Anterior cingulate cortex (tissue), 58 donors: Measurements from ENCODE around the gene RASL10B.
"Not testable (repeated sequence)": the region's sequence is repeated elsewhere in the genome, so short reads cannot be mapped to it uniquely, and the experiment has no call there.

Experiments used
- DNase-seq, 58 donors: peaks; one replicate each; lab custom pipeline; 2025; lab: John Stamatoyannopoulos, UW

RASL10B gene, protein sequence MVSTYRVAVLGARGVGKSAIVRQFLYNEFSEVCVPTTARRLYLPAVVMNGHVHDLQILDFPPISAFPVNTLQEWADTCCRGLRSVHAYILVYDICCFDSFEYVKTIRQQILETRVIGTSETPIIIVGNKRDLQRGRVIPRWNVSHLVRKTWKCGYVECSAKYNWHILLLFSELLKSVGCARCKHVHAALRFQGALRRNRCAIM

DNA sequence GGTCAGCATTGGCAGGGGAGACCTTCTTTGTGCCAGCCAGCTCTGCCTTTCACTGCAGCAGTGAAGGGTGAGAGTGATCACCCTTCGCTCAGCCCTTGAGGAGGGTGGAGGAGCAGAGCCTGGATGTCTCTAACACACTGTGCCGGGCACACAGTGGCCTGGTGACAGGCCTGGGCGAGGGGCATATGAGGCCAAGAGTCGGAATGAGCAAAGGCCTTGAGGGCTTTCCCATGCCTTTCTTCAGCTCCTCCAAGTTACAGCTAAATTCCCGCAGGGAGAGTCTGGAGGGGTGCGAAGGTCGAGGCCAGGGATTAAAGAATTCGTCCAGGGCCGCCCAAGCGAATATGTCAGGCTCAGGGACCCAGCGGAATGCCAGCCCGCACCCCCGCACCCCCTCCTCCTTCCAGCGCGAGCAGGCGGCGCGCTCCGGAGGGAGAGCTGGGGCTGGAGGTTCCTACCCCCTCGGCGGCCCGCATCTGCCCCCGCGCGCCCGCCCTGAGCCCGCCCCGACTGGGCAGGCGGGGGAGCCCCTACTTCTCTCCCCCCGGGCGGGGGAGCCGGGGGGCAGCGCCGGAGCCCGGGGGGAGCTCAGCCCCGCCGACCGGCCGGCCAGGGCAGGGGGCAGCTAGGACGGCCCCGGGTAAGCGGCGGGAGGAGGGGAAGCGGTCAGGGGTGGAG is at the start of gene RASL10B:
TSS of gene RASL10B (plus strand) at position 401 of the 678 bp plus-strand sequence. CDS start 3,546 bp downstream, outside the sequence.
- DNase-seq, result peak in 47 of 58 donors; percentile 12 to 75 (median 39)

DNA sequence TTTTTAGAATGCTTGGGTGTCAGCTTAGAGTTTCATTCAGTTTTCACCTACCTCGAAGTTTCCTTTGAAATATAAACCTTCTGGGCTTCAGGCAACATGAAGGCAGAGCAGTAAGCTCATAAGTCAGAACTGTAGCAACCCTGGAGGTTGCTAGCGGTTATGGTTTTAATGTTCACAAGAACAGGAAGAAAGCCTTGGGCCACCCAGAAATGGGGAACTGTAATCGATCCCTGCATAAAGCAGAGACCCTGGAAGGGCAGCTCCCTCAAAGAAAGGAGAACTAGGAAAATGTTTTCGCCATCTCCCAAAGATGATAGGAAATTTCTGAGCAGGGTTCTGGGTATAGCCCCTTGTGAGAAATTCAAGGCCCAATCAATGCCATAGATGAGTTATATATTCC is 47.8 kb upstream of the RASL10B start:
- DNase-seq, result no peak

DNA sequence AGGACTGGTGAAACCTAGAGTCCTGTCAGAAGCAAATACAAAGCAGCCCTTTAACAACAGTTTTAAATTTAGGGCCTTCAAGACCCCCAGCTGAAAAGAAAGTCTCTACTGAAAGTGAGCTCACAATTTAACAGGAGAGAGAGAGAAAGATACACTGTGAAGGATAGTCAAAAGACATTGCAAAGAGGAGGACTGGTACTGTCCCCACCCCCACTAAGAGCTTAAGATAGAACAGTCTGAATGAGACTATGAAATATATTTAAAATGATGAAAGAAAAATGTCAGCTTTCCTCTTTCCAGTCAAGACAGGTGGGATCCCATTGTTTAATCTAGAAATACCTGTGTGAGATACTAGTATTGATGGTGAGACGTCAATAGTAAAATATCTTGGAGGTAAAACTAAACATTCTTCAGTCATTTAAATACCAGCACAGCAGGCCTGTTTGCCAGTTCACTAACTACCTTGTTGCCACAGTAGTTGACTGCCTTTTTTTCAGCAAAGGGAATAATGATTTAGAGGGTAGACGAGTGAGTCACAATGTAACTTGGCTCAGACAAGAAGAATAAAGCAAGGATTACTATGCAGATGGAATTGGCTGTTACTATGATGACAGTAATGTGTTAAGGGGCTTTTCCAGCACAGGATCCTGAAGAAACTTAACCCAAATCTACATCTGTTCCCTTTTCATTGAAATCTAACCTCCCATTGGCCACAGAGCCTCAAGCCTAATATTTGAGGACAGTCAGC is 47.2 kb upstream of the RASL10B start:
- no peak for DNase-seq

DNA sequence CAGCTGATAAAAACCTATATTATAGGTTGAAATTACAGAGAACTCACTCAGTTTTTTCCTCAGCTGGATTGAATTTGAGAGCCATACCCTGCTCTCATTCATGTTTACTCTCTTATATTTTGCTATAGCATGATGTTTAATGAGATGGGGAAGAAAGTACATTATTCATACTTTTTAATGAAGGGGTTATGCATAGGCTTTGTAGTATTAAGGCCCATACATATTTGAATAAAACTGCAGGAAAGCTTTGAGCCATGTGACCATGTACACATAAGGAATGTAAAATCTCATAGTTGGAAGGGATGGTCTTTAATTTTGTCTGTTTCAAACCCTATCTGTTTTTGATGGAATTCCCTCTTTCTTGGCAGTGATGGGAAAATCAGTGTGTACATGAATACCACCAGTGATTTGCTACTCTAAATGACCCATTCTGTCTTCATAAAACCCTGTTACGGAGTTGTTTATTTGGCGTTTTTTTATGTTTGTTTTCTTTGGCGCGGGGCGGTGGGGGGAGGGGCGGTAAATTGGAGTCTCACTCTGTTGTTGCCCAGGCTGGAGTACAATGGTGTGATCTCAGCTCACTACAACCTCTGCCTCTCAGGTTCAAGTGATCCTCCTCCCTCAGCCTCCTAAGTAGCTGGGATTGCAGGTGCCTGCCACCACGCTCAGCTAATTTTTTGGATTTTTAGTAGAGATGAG is 38.8 kb upstream of the RASL10B start:
- no peak for DNase-seq

DNA sequence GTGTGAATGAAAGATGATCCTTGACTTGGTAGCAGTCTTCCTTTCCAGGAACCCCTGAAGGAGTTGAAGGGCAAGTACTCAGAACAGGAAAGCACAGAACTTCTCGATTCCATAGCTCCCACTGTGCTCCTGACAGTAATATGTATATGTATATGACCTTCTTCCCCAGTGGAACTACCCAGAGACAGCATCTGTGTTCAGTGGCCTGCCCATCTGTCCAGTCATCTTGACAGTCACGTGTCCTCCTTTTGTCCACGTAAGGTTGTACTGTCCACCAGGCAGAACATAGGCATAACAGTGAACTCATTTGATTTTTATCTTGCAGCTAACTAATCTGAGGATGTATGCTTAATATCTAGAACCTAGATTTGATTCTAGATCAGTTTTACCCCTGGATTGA is 37.8 kb upstream of the RASL10B start:
- no peak for DNase-seq

DNA sequence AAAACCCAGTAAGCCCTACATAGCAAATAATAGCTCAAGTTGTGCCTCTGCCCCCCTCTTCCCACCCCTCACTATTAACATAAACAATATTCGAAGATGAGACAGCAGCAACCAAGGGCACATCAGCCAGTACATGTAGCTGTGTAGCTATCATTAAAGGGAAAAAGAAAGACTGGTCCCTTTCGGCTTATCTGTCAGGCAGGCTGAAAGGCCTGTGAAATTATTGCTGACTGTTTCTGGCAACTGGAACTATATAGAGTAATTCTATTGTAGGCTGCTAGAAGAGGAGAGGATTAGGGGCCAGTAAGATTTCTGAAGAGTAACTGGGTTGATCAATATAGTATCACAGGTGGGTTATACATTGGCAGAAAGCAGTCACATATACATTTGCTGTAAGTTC is 36.5 kb upstream of the RASL10B start:
- DNase-seq, result no peak

DNA sequence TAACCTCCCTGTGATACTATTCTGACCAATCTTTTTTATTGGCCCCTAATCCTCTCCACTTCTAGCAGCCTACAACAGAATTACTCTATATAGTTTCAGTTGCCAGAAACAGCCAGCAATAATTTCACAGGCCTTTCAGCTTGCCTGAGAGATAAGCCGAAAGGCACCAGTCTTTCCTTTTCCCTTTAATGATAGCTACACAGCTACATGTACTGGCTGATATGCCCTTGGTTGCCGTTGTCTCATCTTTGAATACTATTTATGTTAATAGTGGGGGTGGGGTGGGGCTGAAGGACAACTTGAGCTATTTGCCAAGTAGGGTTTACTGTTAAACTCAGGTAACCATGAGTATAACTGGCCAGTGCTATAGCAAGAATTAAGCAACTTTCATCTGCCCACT is 35.8 kb upstream of the RASL10B start:
- DNase-seq, result no peak

DNA sequence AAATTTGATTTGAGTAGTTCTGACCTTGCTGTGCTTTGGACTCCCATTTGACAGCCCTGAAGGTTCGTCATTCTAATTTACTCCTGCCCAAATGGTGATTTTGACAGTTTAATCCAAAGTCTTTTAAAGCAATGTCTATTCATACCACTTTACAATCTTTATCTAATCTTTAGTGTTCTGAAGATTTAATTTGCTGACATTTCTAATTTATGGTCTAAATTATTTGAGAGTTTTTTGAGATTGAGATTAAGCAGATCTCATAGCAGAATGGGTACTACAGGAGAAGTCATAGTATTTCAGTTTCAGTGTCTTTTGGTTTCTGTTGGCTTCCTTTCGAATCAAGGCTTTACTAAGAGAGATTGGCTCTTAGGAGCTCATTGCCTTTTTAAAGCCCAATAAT is 32.6 kb upstream of the RASL10B start:
- no peak for DNase-seq

DNA sequence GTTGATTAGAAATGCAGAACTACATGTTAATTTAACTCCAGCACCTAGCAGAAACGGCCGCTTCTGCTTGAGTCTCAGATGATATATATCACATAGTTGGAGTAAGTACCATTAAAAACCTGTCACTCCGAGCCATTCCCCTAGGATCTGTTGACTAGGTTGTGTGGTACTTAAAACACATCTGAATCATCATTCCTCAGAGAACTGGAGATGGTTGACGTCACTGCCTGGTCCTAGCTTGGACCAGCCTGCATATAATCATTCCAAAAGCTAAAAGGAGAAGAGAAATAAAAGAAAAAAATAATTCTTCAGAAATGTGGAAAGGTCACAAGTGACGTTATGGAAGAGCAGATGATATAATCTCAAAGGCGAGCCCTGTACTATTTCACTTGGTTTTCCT is 31.3 kb upstream of the RASL10B start:
- no peak for DNase-seq

DNA sequence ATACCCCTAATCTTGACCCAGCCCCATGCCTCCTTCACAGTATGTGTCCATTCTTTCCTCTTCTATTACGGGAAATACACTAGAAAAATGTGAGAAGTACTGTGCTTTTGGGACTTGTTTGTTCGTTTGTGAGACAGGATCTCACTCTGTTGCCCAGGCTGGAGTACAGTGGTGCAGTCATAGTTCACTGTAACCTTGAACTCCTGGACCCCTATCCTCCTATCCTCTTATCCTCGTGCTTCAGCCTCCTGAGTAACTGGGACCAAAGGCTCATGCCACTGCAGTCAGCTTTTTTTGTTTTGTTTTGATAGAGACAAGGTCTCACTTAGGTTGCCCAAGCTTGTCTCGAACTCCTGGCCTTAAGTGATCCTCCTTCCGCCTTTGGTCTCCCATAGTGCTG is 29.9 kb upstream of the RASL10B start:
- DNase-seq, result no peak

DNA sequence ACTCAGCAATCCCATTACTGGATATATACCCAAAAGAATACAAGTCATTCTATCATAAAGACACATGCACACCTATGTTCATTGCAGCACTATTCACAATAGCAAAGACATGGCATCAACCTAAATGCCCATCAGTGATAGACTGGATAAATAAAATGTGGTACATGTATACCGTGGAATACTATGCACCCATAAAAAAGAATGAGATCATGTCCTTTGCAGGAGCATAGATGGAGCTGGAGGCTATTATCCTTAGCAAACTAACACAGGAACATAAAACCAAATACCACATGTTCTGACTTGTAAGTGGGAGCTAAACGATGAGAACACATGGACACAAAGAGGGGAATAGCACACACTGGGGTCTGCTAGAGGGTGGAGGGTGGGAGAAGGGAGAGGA is 28.1 kb upstream of the RASL10B start:
- not testable (repeated sequence) for DNase-seq

DNA sequence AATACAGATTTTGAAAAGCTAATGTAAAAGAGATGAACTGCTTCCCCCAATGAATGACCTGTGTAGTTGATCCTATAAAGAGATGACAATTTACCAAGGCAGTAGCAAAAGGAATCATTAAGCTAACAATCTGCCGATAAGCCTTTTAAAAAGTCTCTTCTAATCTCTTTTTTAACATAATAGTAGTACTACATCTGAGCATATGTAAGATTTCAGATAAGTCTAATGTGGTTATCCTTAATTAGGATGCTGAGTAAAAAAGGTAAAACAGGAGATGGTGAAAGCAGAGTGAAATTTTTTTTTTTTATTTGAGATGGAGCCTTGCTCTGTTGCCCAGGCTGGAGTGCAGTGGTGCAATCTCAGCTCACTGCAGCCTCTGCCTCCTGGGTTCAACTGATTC is 26.2 kb upstream of the RASL10B start:
- no peak for DNase-seq

DNA sequence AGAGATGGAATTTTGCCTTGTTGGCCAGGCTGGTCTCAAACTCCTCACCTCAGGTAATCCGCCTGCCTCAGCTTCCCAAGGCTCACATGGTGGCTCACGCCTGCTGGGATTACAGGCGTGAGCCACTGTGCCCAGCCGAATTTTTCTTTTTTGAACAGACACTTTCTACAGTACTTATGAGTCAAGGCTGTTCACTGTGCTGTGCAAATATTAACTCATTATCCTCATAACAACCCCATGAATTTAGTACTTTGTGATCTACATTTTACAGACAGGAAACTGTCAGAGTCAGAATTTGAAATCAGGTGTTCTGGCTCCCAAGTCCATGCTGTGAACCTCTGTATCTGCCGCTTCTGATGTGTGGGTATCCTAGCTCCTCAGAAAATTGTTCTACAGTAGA is 25.7 kb upstream of the RASL10B start:
- no peak for DNase-seq

DNA sequence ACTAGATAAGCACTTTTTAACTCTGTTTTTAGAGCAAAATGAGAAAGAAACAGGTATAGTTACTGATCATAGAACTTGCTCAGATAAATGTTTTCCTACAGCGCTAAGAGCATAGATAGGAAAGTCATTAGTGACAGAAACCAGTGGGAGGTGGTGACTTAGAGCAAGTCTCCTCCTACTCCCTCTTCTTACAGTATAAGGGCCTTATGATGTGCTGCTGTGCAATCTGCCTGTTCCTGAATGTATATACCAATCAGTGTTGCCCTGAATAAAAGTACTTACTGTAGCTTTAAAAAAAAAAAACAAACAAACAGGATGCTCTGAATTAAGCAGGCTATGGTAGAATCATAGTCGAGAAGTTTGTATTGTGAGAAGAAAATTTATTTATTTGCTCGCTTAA is 23.3 kb upstream of the RASL10B start:
- DNase-seq, result no peak

DNA sequence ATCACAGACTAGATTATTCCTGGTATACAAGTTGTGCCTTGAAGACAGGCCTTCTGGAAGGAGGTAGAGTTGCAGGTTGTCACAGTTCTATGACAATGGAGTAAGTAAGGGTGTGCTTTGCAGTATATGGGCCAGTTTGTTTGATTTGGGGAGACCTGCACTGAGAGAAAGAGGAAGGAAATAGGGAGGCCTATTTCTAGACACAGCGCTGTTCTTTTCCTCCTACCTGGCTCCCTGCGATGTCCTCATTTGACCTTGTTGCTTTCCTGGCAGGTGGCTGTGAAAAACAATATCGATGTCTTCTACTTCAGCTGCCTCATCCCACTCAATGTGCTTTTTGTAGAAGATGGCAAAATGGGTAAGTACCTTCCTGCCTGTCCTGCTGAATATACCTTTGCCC is 22.5 kb upstream of the RASL10B start:
- no peak for DNase-seq

DNA sequence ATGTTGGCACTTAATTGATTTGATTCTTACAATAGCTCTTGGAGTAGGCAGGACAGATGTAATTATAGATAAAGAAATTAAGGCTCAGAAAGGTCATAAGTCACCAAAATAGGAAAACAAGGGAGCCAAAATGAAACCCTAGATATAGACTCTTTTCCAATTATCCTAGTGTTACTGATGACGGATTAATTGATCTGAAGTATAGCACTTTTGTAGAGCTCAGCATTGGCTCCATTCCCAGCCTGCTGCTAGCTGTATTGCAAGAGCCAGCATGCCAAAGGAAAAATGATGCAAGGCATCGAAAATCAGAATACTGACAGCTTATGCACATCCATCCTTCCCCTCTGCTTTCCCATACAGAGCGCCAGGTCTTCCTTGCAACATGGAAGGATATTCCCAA is 21.6 kb upstream of the RASL10B start:
- DNase-seq, result peak in 1 of 58 donors; percentile 22

DNA sequence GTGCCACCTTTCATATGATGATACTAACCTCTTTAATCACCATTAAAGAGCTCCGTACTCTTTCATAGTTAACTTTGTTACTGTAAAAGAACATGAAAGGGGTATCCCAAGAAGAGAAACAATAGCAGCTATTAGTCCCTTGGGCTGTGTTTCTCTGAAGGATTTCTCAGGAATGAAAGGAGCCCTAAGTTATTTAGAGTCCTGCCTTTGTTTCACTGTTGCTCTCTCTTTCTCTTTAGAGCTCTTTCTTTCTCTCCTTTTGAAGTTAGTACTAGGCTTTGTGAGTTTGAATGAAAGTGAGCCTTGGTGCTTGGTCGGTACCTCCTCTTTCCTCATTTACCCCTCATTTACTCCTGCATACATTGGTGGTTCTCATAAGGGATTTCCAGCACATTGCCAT is 20.5 kb upstream of the RASL10B start:
- no peak for DNase-seq

DNA sequence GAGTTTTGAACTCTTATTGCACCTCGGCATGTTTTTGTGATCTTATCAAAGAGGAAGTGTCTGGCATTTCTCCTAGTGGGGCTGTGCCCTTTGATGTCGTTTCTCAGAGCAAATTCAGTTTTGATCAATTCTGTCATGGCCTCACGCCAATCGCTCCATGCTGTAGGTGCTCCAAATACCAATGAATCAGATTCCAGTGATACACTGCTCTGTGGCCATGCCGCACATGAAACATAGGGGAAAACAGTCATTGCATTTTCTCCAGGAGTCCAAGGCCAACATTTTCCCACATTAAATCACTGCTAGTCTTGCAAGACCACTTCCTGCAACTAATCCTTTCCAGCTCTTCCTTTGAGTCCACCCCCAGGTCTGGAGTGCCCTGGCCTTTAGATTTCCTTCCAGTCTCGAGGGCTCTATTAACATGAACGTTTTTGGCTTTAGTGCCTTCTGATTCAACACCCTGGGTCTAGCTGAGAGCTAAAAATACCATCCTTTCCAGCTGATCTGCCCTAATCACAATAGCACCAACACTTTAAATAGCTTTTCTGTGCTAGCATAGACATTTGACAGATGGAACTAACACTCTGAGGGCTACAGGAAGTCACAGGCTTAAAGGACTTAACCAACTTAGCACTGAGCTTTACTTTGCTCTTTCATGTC is 18.2 kb upstream of the RASL10B start:
- no peak for DNase-seq

DNA sequence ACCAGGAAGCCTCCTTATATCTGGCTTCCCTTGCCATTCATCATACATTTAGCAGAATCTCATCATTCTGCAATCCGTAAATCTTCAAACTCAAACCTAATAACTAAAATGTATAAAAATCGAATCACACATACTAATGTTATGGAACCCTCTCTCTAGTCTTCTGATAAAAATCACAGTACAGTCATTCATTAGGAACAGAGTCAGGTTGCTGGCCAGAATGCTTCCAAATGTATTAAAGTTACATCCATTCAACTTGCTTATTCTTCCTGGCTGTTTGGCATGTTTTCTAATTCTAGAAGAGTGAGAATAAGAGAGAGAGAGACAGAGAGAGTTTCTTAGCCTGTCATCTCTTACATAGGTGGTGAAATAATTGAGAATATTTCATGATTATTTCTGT is 16.5 kb upstream of the RASL10B start:
- DNase-seq, result no peak

DNA sequence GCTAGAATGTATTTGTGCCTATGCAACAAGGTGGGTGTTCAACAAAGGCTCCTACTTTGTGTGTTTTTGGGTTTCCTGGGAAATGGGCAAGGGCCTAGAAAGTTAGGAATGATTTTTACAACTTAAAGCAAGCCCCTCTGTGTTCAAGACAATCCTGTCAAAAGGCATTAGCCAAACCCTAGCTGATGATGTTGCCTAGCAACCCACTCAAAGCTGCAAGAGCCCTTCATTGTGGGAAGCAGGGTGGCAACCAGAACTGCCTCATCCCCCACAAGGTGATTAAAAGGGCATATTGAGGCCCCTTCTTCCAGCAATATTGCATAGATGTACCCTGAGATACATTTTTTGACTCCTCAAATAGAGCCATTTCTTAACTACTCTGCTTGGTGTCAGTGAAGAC is 16.0 kb upstream of the RASL10B start:
- DNase-seq, result no peak

DNA sequence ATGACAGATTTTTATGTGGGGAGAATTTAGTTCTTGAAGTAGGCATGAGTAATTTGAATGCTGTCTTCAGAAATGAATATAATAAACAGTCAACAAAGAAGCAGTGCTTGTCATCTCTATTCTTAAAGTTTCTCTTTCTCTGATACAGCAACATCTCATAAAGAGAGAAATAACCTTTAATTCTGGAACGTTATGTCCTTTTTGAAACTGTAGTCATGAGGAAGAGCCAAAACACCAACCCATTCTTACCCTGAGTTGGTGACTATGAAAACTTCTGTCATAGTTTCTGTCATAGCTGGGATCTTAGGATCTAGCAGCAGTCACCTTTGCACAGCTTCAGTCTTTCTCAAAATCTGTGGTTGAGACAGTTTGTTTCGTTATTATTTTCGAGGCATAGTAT is 15.3 kb upstream of the RASL10B start:
- no peak for DNase-seq
